ENCODE measurements around the gene RUNX2. TPM values are rescaled to one million over a fixed set of nuclear protein-coding genes. Genes with fewer than 3 reads are reported as not detected.

The RUNX2 gene
- total and polyA plus RNA-seq, 3 donors from 2014 or later: 2.9 to 6.0 (median 4.3) TPM

DNA sequence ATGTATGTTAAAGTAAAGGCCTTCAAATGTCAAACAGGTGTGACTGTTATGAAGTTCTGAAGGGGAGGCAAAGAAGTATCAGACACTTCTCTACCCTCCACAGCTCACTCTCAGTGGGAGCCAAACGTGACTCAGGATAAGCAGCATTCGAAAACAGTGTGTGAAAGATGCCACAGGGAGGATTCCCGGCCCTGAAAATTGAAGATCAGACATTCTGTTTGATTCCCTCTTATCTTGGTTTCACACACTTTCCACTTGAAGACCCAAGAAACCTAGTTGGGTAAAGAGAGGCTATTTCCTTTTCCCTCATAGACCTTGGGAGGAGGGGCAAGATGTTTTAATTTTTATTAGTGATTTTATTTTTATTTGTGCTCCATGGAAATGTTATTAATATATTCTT, 213.8 kb downstream of the RUNX2 start:
- 44 to 54% methylated on average over 3 of the region's 3 CpGs for WGBS, 2 donors
- TF ChIP-seq, protein P1, sequence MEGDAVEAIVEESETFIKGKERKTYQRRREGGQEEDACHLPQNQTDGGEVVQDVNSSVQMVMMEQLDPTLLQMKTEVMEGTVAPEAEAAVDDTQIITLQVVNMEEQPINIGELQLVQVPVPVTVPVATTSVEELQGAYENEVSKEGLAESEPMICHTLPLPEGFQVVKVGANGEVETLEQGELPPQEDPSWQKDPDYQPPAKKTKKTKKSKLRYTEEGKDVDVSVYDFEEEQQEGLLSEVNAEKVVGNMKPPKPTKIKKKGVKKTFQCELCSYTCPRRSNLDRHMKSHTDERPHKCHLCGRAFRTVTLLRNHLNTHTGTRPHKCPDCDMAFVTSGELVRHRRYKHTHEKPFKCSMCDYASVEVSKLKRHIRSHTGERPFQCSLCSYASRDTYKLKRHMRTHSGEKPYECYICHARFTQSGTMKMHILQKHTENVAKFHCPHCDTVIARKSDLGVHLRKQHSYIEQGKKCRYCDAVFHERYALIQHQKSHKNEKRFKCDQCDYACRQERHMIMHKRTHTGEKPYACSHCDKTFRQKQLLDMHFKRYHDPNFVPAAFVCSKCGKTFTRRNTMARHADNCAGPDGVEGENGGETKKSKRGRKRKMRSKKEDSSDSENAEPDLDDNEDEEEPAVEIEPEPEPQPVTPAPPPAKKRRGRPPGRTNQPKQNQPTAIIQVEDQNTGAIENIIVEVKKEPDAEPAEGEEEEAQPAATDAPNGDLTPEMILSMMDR (IDR thresholded peaks at IDR 0.05): no peak
- no peak for TF ChIP-seq POLR2A (IDR thresholded peaks at IDR 0.05)
- Histone ChIP-seq H3K4me3 (no peak overlapping the region), H3K4me1 (peaks cover 44% of the 10 kb centered on the region), H3K9me3 (no peaks in the 10 kb centered on the region), H3K27ac (no peak overlapping the region), H3K36me3 (ENCODE audit: low read depth, missing control alignments) (no peaks in the 10 kb centered on the region), H3K27me3 (no peaks in the 10 kb centered on the region)
- no peak for DNase-seq
- intact Hi-C loops (cut with DNase I; ENCODE audit: low total_unique reads): no loop called here

DNA sequence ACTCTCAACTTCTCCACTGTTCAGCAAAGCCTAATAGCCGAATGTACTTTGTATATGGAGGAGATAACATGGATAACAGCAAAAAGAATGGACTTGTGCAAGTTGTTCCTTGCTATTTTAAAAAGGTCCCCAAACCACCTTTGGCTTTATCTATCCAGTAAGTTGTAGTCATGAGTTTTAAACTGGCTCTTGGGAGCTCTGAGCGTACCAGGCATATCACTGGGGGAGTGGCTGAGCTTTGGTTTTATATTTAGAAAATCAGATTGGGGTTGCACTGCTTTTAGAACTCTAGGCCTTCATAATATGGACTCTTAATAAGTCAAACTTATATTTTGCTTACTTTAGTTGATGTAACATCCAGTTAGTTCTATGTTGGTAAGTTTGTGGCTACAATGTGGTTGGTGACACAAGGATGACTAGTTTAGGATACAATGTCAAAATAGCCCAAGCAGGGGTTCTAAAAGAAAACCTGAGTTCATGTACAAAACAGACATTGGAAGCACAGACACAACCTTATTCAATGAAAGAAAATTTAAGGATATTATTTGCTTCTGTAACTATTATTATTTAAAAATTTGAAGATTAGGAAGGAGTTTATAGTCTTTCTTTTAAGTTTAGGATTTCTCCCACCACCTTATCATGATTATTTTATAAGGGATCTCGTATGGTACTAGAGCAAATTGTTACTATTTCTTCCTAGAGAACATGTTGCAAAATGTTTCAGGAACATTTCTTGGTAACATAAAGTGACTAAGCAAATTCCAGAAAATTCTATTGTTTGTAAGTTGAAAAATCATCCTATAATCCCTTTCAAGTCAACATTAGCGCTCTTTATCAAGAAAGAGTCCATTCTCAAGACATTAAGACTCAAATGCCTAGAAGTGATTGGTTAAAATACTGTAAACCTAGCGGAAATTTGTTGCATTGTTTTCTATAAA, 215.4 kb downstream of the RUNX2 start:
- Histone ChIP-seq H3K4me3 (no peak overlapping the region), H3K27me3 (no peaks in the 10 kb centered on the region), H3K36me3 (ENCODE audit: low read depth, missing control alignments) (no peaks in the 10 kb centered on the region), H3K9me3 (no peaks in the 10 kb centered on the region), H3K27ac (peak overlapping the region; percentile 51 to 52), H3K4me1 (peaks cover 42% of the 10 kb centered on the region)
- 48 to 54% methylated on average over 5 of the region's 5 CpGs for WGBS, 2 donors
- no peak for TF ChIP-seq POLR2A (IDR thresholded peaks at IDR 0.05)
- intact Hi-C loops (cut with DNase I; ENCODE audit: low total_unique reads): no loop called here
- DNase-seq: peak; percentile 29

DNA sequence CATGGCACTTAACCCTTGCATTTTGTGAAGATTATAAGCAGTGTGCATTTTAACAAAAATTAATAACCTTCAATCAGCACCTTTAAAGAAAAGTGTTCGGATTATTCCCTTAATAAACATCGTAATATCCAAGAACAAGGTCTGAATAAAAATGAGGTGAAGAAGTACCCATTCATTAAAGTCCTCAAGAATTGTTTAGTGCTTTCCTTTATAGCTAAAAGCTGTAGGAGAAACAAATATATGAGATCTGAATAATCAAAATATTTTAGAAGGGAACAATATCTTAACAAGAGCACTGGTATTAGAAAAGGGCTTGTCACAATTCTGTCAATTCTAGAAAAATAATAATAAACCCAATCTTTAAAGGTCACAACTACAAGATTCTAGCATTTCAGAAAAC, 217.3 kb downstream of the RUNX2 start:
- Histone ChIP-seq H3K9me3 (no peaks in the 10 kb centered on the region), H3K36me3 (ENCODE audit: low read depth, missing control alignments) (no peaks in the 10 kb centered on the region), H3K27me3 (no peaks in the 10 kb centered on the region), H3K4me1 (peaks cover 28% of the 10 kb centered on the region), H3K27ac (no peak overlapping the region), H3K4me3 (no peak overlapping the region)
- WGBS, 2 donors: 94 to 98% methylated on average over 2 of the region's 2 CpGs
- DNase-seq: no peak
- TF ChIP-seq, protein P1 (IDR thresholded peaks at IDR 0.05): no peak
- TF ChIP-seq POLR2A (IDR thresholded peaks at IDR 0.05): no peak
- intact Hi-C loops (cut with DNase I; ENCODE audit: low total_unique reads): no loop called here

DNA sequence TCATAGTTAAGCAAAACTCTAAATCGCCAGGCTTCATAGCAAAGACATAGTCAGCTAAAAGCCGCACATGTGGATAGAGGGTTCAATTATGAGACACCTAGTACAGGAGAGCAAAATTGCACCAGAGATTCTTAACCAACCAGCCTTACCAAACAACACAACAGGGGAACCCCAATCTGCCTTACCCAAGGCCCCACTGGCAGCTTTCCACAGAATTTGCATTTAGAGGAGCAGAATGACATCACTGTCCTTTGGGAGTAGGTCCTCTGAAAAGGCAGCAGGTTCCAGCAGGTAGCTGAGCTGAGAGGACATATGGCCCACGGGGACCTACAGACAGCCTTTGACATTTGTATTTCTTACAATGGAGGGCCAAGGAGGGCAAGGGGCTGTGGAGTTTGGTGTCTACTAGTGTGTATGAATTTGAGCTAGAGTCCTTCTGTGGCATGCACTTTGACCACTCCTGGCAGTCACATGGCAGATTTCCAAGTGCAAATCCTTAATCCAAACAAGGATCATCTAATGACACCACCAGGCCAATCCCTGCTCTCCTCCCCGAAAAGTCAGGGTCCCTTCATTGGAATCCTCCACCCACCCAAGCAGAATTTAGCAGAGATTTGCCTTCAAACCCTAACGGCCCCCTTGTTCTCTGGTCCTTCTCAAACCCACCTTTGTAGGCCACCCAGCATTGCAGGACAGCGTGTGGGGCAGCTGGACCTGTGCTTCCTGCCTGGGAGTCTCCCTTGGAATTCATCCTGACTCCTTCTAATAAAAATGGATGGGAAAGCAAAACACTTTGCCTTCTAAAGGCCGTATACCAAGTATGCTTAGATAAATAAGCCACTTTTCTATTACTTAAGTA, 220.8 kb downstream of the RUNX2 start:
- Histone ChIP-seq H3K36me3 (ENCODE audit: low read depth, missing control alignments) (no peaks in the 10 kb centered on the region), H3K9me3 (no peaks in the 10 kb centered on the region), H3K27me3 (no peaks in the 10 kb centered on the region), H3K27ac (no peak overlapping the region), H3K4me1 (peaks cover 8% of the 10 kb centered on the region), H3K4me3 (no peak overlapping the region)
- TF ChIP-seq, protein P1 (IDR thresholded peaks at IDR 0.05): no peak
- TF ChIP-seq POLR2A (IDR thresholded peaks at IDR 0.05): no peak
- WGBS, 2 donors: 79 to 89% methylated on average over 7 of the region's 7 CpGs
- intact Hi-C loops (cut with DNase I; ENCODE audit: low total_unique reads): no loop called here
- no peak for DNase-seq

DNA sequence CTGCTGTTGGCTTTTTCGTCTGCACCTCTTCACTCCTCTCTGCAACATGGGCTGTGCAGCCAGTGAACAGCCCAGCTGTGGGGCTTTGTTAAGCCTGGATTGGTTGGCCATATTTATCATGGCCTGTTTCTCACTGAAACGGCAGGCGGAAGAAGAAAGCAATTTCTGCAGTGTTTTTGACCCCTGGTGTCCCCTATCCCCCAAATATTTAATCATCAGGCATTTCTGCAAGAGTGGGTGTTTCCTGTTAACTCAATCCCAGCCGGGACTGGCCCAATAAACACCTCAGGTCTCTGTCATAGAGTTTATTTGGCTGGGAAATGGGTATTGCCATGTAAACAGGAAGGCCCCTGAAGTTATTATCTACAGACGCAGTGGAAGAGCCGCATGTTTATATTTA, 224.4 kb downstream of the RUNX2 start:
- TF ChIP-seq POLR2A (IDR thresholded peaks at IDR 0.05): no peak
- TF ChIP-seq, protein P1 (IDR thresholded peaks at IDR 0.05): no peak
- Histone ChIP-seq H3K4me3 (no peak overlapping the region), H3K27me3 (no peaks in the 10 kb centered on the region), H3K36me3 (ENCODE audit: low read depth, missing control alignments) (no peaks in the 10 kb centered on the region), H3K9me3 (no peaks in the 10 kb centered on the region), H3K4me1 (peaks cover 8% of the 10 kb centered on the region), H3K27ac (no peak overlapping the region)
- intact Hi-C loops (cut with DNase I; ENCODE audit: low total_unique reads): no loop called here
- no peak for DNase-seq
- WGBS, 2 donors: 79 to 87% methylated on average over 6 of the region's 6 CpGs

Measured in testis (tissue), 3 donors.